ENCODE measurements around the gene ZFP57.

GRCh38 chr6:29696147-29697125 lies 15.5 kb upstream of the ZFP57 start:
- TF ChIP-seq POLR2A (IDR thresholded peaks at IDR 0.05; ENCODE audit: low read depth, low read length) = no peak
- TF ChIP-seq POLR2AphosphoS5 (IDR thresholded peaks at IDR 0.05; ENCODE audit: low read depth, low read length) = no peak
- no peak for TF ChIP-seq TAF1 (IDR thresholded peaks at IDR 0.05; ENCODE audit: low read depth, low read length)
- no peak for TF ChIP-seq SPI1 (IDR thresholded peaks at IDR 0.05; ENCODE audit: low read depth, low read length)
